Activated CD4-positive, CD25-positive, alpha-beta regulatory T cell treated with anti-CD3 and anti-CD28 coated beads, Interleukin-2, amount 50 U/mL, for 24 hours (primary cell): ENCODE data around the gene CPT1A.
"Not testable (repeated sequence)": the region's sequence is repeated elsewhere in the genome, so short reads cannot be mapped to it uniquely, and the experiment has no call there.

Experiments used
- ATAC-seq, 2 donors: fragments of 150-1000 bp; cut with Tn5 transposase; one replicate each; pipeline ENCODE4 v1.10.0; 2021; ENCODE audit warnings: mild to moderate bottlenecking in 1 of 2, moderate library complexity in 1 of 2

Gene CPT1A

DNA sequence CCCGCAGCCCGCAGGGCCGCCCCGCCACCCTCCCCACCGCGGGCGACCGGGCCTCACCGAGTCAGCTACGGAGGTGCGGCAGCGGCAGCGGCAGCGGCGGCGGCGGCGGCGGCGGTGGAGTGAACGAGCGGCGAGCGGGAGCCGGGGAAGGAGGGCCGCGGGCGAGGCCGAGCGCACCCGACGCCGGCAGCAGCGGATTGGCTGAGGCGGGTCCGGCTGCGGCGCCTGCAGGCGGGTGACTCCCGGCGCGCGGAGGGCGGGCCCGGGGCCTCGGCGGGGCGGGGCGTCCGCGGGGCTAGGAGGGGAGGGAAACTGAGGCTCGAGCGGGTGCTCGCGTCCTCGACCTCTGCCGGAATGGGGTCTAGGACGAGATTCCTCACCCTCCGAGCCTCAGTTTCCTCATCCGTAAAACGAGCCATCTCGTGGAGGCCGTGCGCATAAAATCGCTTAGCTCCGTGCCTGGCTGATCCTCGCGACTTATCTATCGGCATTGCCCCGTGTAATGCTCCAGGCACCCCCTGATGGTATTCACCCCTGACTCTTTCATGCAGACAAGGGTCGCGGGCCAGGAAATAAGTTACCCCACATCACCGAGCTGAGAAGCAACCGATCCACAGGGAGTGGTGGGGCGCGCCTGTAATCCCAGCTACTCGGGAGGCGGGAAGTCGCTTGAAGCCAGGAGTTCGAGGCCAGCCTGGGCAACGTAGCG is at the start of gene CPT1A:
Gene CPT1A, minus strand, starts transcription at position 199 of the 709 bp plus-strand sequence. CDS start 26,442 bp downstream, outside the sequence.
- ATAC-seq = peak; percentile 54 to 56

DNA sequence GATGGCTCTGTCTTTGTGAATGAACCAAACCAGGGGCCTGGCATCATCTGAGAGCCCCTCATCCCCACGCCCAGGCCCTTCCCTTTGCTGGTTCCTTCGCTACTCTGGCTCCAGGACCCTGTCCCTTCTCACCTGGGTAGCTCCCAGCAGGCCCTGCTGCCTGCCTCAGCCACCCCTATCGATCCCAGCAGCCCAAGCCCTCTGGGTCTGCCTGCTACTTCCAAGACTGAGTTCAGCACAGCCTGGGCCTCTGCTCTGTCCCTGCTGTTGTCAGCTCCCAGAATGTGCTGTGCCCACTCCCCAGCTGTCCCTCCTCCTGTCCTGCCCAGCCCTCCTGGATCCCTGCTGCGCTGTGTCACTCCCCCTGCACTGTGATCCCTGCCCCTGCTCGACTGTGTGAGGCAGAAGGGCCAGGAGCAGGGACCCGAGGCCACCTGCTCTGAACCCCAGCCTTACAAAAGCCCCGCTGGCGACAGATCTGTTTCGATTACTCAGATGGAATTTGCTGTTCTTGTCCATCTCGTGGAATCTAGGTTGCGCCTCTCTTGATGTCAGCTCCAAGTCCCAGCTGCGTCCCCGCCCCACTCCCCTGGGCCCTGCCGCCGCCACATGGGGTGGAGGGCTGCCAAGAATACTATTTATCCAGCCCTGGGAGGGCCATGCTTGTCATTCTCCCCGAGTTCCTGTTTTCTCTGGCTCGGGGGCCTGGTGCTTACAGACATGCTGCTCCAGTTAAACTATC is 48.9 kb upstream of the CPT1A start:
- no peak for ATAC-seq

DNA sequence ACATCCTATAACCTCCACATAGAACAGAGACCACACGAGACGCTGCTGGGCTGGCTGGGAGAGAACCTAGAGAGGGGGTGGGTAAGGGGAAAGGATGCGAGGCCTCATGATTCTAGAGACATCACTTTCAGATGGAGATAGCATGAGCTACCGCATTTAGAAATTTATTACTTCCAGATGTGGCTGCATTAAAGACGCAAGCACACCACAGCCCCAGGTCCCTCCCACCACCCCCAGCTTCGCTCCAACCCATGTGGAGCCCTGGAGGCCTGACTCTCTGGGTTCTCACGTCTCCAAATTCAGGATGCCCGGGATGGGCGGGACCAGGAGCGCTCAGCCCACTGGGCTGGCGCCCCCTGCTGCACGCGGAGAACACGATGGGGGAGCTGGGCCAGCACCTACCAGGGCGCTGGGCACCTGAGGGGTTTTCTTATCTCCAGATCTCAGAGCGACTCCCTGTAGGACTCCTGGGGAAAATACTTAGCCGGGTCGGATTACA is 48.3 kb upstream of the CPT1A start:
- no peak for ATAC-seq

DNA sequence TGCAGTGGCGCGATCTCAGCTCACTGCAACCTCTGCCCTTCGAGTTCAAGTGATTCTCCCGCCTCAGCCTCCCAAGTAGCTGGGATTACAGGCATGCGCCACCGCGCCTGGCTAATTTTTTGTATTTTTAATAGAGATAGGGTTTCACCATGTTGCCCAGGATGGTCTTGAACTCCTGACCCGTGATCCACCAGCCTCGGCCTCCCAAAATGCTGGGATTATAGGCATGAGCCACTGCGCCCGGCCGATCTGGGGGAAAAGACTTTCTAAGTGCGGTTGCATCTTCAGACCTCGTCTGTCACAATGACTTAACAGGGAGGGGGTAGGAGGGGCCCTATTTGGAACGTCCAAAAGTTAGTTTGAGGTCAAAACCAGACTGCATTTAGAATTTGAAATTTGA is 43.1 kb upstream of the CPT1A start:
- not testable (repeated sequence) for ATAC-seq

DNA sequence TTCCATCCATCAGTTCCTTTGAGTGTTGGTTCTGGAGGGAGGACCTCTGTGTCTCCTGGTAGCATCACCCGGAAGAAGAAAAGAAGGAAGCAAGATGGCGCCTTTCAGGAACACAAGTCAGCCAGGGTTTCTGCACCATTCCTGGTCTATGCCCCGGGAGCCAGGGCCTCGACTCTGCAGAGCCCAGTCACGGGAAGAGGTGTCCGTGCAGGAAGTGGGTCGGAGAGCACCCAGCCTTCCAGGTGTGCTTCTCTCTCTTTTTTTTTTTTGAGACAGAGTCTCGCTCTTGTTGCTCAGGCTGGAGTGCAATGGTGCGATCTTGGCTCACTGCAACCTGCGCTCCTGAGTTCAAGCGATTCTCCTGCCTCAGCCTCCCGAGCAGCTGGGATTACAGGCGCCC is 40.7 kb upstream of the CPT1A start:
- no peak for ATAC-seq

DNA sequence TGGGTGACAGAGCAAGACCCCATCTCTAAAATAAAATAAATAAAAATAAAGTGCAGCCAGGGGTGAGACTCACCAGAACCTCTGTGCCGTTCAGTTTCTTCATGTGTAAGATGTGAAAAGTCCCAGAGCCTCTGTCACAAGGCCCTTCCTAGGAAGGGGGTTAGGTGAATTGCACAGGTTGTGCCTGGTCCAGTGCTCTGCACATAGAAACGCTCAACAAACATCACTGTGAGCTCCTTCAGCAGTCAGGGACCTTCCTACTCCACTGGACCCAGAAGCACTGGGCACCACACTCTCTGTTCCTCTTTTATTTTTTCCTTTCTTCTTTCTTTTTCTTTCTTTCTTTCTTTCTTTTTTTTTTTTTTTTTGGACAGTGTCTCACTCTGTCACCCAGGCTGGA is 39.6 kb upstream of the CPT1A start:
- ATAC-seq = no peak

DNA sequence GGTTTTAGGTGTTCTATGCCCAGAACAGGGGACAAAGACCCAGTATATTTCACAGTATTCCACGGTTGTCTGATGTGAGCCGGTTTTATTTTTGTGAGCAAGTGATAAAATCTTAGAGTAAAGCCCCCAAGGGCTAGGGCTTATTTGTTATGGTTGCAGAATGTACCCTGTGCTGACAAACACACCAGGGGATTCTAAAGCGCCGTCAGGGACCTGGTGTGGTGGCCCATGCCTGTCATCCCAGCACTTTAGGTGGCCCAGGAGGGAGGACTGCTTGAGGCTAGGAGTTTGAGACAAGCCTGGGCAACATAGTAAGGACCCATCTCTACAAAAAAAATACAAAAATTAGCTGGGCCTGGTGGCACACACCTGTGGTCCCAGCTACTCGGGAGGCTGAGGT is 39.1 kb upstream of the CPT1A start:
- ATAC-seq = no peak

DNA sequence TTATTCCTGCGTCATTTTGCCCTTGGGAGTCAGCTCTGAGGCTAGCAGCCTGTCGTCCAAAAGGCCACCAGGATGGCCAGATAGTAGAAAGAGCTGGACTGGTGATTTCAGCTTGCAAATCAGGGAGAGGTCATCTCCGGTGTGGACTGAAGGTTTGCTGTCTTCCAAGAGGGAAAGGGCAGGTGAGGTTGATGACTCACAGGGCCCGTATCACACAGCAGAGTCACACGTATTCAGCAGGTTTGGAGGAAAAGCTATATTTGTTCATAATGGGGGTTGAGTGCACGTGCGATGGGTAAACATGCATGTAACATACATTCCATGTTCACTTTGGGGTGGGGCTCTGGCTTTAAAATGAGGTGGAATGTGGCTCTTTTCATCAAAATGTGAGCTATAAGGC is 36.3 kb upstream of the CPT1A start:
- ATAC-seq = no peak

DNA sequence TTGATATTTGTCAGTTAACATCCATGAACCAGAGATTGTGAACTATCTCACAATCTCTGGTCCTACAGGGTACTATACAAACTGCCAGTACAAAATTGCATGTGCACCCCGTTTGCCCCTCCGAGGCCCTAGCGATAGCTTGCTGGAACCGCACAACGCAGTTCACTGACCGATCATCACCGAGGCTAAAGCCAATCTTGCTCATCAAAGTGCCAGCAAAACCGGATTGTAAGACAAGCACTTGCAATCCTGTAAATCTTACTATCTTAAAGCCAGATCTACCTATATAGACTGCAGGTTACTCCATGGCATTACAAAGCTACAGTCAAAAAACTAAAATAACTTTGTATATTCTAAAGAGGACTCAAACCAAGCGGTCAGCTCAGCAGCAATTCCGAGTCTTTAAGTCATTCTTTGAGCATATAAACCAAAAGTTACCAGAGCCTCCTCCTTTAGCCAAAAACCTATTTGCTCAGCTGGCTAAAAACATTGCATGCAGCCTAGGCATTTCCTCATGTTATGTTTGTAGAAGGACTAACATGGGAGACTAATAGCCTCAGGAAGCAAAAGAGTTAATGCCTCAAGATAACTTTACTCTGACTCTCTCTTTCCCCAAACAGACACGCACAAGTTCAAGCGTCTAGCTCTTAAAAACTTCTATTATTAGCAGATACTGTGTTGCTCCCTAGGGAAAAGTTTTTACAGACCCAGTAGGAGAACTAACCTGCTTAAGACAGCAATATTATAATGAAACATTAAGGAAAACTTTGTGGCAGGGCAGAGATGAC is 30.7 kb upstream of the CPT1A start:
- ATAC-seq = no peak

DNA sequence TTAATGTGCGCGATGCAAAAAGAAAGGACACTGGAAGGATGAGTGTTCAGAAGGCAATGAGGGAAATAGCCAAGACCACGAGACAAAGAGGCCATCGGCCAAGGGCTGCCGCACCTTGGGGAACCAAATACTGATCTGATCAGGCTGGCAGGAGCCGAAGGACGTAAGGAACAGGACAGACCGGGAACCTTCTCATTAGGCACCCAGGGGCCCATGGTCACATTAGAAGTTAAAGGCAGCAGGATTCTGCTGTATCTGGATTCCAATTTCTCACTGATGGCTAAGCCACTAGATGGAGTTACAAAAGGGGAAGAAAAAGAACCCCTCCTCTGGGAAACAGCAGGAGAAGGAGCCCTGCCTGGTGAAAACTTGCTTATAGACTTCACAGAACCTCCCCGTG is 28.8 kb upstream of the CPT1A start:
- ATAC-seq = no peak

DNA sequence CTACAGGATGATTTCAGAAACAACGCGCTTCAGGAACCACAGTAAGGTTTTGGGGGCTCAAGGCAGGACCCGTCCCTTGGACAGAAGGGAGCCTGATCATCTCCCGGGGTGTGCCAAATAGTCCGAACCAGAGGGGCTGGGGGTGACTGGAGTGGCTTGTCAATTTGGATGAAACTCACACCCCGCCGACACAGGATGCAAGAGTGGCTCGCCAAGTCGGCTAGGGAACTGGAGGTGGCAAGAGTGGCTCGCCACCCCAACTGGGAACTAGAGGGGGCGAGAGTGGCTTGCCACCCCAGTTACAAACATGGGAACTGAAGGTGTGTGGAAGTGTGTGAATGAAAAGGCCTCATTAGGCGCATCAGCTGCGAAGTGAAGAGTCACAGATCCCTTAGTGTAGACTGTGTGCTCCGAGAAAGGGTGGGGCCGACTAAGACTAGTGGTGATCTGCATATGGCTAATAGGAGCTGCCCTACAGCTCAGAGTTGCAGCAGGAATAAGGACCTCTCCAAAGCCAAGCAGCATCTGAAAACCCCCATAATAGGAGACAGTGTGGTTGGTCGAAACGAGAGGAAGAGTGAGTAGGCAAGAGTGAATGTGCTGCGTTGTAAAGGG is 26.6 kb upstream of the CPT1A start:
- no peak for ATAC-seq

DNA sequence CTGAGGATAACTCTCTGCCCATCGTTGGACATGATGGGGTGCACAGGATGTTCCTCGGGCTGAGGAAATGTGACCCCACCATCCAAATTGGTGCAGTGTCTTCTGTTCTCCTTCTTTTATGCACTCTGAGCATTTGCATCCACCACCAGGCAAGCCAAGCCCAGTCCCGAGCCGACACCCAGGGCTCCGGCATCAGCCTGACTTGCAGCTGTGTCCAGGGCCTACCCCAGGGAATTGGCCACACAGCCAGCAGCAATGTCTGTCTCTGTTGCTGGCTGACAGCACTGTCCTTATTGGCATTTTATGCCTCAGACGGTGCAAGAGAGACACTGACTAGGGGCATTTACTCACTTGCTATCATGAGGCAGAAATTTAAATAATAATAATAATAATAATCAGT is 25.4 kb upstream of the CPT1A start:
- no peak for ATAC-seq

DNA sequence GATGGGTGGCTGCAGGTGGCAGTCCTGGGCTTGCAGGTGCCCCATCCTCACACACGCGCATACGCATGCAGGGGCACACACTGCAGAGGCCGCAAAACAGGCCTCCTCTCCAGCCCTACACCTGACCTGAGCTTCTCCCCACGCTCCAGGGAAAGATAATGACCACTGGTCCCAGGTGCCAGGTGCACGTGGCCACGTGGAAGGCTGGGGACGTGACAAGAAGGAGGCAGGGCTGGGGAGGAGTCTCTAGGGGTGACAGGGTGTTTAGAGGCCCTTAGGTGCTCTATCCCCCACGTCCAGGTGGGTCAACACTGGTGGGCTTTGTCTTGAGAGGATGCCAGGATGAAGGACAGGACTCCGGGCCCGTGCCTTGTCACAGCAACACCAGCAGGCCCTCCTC is 23.5 kb upstream of the CPT1A start:
- ATAC-seq = no peak

DNA sequence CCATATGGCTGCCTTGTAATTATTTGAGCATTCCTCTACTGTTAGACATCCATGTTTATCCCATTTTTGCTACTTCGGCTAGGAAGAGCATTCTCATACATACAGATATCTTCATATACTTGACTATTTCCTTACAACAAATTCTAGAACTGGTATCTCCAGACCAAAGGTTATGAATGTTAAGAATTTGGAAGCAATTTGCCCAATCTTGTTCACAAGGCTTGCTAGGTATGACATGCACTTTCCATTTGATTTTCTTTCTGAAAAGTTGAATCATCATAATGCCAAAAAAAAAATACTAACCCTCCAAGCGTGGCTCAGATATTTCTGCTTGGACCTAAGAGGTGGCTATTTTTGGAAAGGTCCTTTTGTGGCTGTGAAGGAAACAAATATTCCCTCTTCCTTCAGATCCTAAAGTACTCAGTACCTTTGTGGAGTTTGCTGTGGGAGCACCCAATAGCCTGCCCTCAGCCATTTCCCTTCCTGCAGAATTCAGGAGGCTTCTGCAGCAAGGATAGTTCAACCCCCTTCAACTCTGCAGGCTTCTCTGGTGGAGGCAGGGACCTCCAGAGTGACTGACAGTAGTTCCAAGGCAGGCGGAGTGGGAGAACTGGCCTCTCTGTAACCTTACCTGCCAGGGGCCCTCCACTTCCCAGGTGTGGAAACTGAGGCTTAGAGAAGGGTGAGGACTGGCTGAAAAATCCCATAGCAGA is 22.0 kb upstream of the CPT1A start:
- ATAC-seq = no peak

DNA sequence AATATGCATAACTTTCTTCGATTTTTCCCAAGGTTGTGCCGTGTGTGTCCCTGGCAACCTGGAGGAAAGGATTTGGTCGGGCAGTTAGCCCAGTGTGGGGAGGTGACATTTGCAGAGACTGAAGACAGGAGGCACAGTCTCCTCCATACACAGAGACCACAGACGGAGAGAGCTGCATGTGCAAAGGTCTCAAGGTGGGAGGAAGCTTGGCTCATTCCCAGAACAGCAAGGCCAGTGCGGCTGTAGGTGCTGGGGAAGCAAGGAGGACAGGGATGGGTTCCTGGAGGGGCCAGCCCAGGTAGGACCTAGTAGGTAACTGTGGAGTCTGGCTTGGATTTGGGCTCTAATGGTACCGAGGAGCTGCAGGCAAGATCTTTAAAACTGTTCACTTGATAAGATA is 20.7 kb upstream of the CPT1A start:
- no peak for ATAC-seq

DNA sequence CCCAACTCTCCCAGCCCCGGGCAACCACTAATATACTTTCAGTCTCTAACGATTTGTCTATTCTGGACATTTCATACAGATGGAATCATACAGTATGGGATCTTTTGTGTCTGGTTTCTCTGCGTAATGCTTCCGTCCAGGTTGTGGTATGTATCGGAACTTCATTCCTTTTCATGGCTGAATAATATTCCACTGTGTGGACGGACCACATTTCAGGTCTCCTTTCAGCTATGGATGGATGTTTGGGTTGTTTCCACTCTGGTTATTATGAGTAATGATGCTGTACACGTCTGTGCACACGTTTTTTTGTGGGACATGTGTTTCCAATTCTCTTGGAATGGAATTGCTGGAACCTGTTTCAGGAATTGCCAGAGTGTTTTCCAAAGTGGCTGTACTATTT is 17.4 kb upstream of the CPT1A start:
- no peak for ATAC-seq

DNA sequence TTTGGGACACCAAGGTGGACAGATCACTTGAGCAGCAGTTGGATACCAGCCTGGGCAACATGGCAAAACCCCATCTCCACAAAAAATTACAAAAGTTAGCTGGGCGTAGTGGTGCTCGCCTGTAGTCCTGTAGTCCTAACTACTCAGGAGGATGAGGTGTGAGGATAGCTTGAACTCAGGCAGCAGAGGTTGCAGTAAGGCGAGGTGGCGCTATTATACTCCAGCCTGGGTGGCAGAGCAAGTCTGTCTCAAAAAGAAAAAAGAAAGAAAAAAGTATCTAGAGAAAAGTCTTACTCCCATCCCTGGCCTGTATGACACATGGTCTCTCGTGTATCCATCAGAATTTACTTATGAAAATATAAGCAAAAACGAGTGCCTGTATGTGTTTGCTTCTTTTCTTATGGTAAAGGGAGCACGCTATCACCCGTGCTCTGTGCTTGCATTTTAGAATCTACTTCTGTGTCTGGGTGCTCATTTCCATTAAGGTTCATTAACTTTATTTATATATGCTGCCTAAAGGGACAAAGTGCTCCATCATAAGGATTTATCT is 15.4 kb upstream of the CPT1A start:
- ATAC-seq = no peak

DNA sequence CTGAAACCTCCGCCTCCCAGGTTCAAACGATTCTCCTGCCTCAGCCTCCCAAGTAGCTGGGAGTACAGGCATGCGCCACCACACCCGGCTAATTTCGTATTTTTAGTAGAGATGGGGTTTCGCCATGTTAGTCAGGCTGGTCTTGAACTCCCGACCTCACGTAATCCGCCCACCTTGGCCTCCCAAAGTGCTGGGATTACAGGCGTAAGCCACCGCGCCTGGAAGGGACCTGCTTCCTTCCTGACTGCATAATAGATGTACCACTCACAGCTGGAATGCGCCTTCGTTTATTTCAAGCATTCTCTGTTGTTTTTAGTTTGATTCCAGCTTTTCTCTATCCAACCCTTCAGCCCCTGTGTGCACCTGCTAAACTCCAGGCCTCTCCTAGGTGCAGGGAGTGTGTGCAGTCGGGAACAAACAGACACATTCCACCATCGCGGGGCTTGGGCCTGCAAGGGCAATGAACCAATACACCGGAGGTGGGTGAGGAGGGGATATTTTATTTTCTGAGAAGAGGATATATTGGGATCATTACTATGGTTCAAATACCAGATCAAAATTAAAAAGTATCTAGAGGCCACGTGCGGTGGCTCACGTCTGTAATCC is 14.8 kb upstream of the CPT1A start:
- not testable (repeated sequence) for ATAC-seq

DNA sequence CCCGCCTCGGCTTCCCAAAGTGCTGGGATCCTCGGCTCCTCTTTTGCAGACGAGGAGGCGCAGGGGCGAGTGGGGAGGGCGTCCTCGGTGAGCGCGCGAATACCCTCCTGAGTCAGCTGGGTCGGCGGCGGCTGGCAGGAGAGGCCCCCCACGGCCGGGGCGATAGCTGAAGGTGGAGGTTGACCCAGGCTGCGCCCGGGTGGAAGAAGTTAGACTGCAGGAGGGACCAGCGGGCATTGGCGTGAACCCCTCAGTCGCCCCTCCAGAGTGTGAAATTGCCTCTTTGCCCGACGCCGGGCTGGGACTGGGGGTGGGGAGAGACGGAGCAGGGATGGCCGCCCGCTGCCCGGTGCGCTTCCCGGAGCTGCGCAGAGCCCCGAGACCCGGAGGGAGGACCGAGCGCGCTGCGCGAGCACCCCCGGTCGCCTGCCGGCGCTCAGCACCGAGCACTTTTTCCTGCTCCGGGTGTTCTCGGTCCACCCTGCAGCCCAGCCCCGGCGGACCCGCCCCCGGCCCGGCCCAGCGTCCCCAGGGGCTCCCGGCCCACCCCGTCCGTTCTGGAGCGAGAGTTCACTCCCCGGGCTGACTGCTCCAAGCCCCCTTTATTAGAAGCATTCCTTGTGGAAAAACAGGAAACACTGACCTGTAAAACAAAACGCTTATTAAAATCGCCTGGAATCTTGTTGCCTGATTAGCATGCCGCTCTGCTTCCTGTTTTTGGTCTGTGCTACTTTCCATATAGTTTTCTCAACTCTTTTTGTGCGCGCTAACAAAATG is 13.7 kb upstream of the CPT1A start:
- peak; percentile 32 to 66 for ATAC-seq

DNA sequence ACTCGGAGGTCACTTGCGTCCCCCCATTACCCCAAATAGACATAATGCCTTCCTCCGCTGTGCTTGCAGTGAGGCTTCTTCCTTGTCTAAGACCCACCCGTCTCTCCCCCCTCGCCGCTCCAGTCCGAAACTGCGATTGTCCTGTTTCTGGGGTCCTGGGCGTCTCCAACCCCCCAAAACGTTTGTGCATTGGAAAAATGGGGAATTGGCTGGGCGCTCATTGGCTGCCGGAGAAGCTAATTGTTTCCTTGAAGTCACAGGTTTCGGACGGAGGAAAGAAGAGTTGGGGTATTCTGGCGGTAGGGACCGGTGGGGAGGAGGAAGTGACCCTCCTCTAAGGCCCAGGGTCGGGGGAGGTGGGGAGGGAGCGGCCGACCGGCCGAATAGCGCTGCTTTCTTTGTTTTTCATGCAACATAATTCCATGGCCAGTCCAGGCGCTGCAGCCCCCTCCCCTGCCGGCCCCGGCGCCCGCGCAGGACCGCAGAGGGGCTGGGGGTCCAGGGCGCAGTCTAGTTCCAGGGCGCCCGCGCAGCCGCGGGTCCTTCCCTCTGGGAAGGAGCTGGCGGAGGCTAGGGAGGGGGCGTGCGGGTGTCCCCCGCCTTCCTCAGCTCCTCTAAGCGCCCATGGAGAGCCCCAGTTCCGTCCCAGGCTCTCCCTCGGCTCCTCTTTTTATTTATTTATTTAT is 12.7 kb upstream of the CPT1A start:
- no peak for ATAC-seq
